Upper lobe of left lung (tissue), 4 donors: ENCODE results near the gene TPRA1.
A peak's percentile ranks its signal among the peaks of the same experiment; 100 is the strongest.

ENCODE experiments used
- POLR2A ChIP-seq, 4 donors: fragments of 450-650 bp; IDR thresholded peaks; one replicate each; pipeline ENCODE4 v1.5.1; 2016 to 2017; ENCODE audit warnings: antibody characterized with exemption in 4 of 4, mild to moderate bottlenecking in 2 of 4
- TF ChIP-seq, protein P1 (sequence below), 6 experiments: fragments of 450-650 bp in 4 of 6; fragments of 200-600 bp in 2 of 6; sonication (generic) in 2 of 6; IDR thresholded peaks; one replicate each; pipeline ENCODE4 v1.5.1; 2016 to 2019; ENCODE audit warnings: antibody characterized with exemption in 6 of 6

DNA sequence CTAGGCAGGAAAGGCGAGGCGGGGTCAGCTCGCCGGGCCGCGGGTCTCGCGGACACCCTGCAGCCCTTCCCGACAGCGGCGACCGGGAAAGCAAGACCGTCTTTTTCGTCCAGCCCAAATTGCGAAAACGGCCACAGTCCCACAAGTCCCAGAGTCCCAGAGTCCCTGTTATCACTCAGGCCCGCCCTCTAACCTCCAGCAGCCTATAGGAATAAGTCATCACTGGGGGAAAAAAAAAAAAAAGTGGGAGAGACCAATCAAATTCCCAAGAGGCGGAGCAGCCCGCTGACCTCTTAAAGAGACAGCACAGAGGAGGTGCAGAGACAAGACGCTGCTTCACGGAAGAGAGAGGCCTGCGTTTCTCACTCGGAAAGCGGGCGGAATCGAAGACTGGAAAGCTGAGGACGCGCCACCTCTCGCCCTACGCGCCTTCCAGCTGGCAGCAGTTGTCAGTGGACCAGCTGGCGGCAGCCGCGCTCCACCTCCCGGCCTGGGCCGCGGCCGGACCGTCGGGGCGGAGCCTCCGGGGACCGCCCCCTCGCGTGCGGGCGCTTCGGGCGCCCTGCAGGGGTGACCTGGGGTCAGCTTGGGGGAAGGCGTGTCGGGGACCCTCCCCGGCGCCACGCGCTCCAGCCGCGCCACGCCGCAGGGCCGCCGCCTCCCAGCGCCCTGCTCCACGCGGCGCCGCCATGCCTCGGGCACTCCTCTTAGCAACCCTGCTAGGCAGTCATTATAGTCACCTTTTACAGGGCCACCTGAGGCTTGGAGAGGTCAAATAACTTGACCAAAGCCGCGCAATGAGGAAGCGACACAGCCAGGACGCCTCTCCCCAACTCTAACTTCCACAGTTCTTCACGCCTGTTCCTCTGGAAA, at the start of gene TPRA1:
- TF ChIP-seq, protein P1, sequence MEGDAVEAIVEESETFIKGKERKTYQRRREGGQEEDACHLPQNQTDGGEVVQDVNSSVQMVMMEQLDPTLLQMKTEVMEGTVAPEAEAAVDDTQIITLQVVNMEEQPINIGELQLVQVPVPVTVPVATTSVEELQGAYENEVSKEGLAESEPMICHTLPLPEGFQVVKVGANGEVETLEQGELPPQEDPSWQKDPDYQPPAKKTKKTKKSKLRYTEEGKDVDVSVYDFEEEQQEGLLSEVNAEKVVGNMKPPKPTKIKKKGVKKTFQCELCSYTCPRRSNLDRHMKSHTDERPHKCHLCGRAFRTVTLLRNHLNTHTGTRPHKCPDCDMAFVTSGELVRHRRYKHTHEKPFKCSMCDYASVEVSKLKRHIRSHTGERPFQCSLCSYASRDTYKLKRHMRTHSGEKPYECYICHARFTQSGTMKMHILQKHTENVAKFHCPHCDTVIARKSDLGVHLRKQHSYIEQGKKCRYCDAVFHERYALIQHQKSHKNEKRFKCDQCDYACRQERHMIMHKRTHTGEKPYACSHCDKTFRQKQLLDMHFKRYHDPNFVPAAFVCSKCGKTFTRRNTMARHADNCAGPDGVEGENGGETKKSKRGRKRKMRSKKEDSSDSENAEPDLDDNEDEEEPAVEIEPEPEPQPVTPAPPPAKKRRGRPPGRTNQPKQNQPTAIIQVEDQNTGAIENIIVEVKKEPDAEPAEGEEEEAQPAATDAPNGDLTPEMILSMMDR (IDR thresholded peaks at IDR 0.05) = peak in 4 of 6 experiments; percentile 12 to 75 (median 30)
- TF ChIP-seq POLR2A (IDR thresholded peaks at IDR 0.05) = peak in 3 of 4 donors; percentile 35 to 58 (median 39)
